ENCODE data around the gene SPTB.
A peak's percentile ranks its signal among the peaks of the same experiment; 100 is the strongest.

The SPTB gene

GRCh38 chr14:64844272-64844671, 35.4 kb downstream of the SPTB start:
- Histone ChIP-seq H3K36me3 (ENCODE audit: control insufficient read depth, insufficient read depth, low read length) (no peaks in the 10 kb centered on the region), H3K9ac (no peak overlapping the region), H3K4me3 (ENCODE audit: low read depth, low read length) (no peak overlapping the region), H3K9me3 (ENCODE audit: control insufficient read depth, low read length) (no peaks in the 10 kb centered on the region), H3K4me2 (ENCODE audit: low read length) (no peak overlapping the region), H3K79me2 (peaks cover 2% of the 10 kb centered on the region), H3K27me3 (ENCODE audit: control insufficient read depth, insufficient read depth, low read length) (no peaks in the 10 kb centered on the region), H3K4me1 (peaks cover 16% of the 10 kb centered on the region), H2AFZ (no peak overlapping the region), H3K27ac (no peak overlapping the region)
- no peak for TF ChIP-seq CTCF (IDR thresholded peaks at IDR 0.05)

GRCh38 chr14:64843548-64843947, 36.2 kb downstream of the SPTB start:
- Histone ChIP-seq H3K79me2 (peaks cover 6% of the 10 kb centered on the region), H3K4me2 (ENCODE audit: low read length) (no peak overlapping the region), H3K27ac (no peak overlapping the region), H3K9ac (no peak overlapping the region), H3K4me1 (peaks cover 16% of the 10 kb centered on the region), H2AFZ (no peak overlapping the region), H3K27me3 (ENCODE audit: control insufficient read depth, insufficient read depth, low read length) (no peaks in the 10 kb centered on the region), H3K9me3 (ENCODE audit: control insufficient read depth, low read length) (no peaks in the 10 kb centered on the region), H3K4me3 (ENCODE audit: low read depth, low read length) (no peak overlapping the region), H3K36me3 (ENCODE audit: control insufficient read depth, insufficient read depth, low read length) (no peaks in the 10 kb centered on the region)
- no peak for TF ChIP-seq CTCF (IDR thresholded peaks at IDR 0.05)

- Histone ChIP-seq H3K79me2 (peaks cover 4% of the 10 kb centered on the region), H3K4me2 (ENCODE audit: low read length) (no peak overlapping the region), H3K4me3 (ENCODE audit: low read depth, low read length) (no peak overlapping the region), H3K27me3 (ENCODE audit: control insufficient read depth, insufficient read depth, low read length) (no peaks in the 10 kb centered on the region), H3K36me3 (ENCODE audit: control insufficient read depth, insufficient read depth, low read length) (no peaks in the 10 kb centered on the region), H3K27ac (no peak overlapping the region), H3K9ac (no peak overlapping the region), H2AFZ (no peak overlapping the region), H3K4me1 (peaks cover 16% of the 10 kb centered on the region), H3K9me3 (ENCODE audit: control insufficient read depth, low read length) (no peaks in the 10 kb centered on the region)
- TF ChIP-seq CTCF (IDR thresholded peaks at IDR 0.05): no peak
Observed at GRCh38 chr14:64841772-64842750, 37.6 kb downstream of the SPTB start.

GRCh38 chr14:64841121-64841651, 38.5 kb downstream of the SPTB start:
- no peak overlapping the region for H3K9ac ChIP-seq
- H3K4me1 ChIP-seq: peaks cover 14% of the 10 kb centered on the region
- no peaks in the 10 kb centered on the region for H3K9me3 ChIP-seq (ENCODE audit: control insufficient read depth, low read length)
- TF ChIP-seq CTCF (IDR thresholded peaks at IDR 0.05): peak; percentile 31
- H3K4me3 ChIP-seq (ENCODE audit: low read depth, low read length): no peak overlapping the region
- H3K79me2 ChIP-seq: peaks cover 6% of the 10 kb centered on the region
- H2AFZ ChIP-seq: no peak overlapping the region
- no peak overlapping the region for H3K4me2 ChIP-seq (ENCODE audit: low read length)
- no peaks in the 10 kb centered on the region for H3K36me3 ChIP-seq (ENCODE audit: control insufficient read depth, insufficient read depth, low read length)
- no peaks in the 10 kb centered on the region for H3K27me3 ChIP-seq (ENCODE audit: control insufficient read depth, insufficient read depth, low read length)
- no peak overlapping the region for H3K27ac ChIP-seq

Data from parathyroid adenoma (tissue), 2 donors.